HS-5 (cell line): ENCODE measurements around the gene ACP3.

Experiments
- DNase-seq: peaks from one replicate; pipeline ENCODE4 v3.0.0-alpha.2; 2012; ENCODE audit warnings: low read depth

Gene ACP3

GRCh38 chr3:132318451-132318850 lies 1.2 kb downstream of the ACP3 start:
- no peak for DNase-seq

GRCh38 chr3:132321304-132321703 lies 4.1 kb downstream of the ACP3 start:
- no peak for DNase-seq

GRCh38 chr3:132325103-132325606 lies 7.9 kb downstream of the ACP3 start:
- DNase-seq: no peak

- no peak for DNase-seq
These were observed 8.4 kb downstream of the ACP3 start for GRCh38 chr3:132325634-132326033.

GRCh38 chr3:132326251-132326650 lies 9.0 kb downstream of the ACP3 start:
- DNase-seq: no peak

- no peak for DNase-seq
These were observed 14.9 kb downstream of the ACP3 start for GRCh38 chr3:132332082-132332481.

GRCh38 chr3:132332508-132332907 lies 15.3 kb downstream of the ACP3 start:
- DNase-seq: no peak

GRCh38 chr3:132341746-132342145 lies 24.5 kb downstream of the ACP3 start:
- DNase-seq: no peak

GRCh38 chr3:132342183-132342582 lies 25.0 kb downstream of the ACP3 start:
- no peak for DNase-seq

- DNase-seq: no peak
These were observed 25.4 kb downstream of the ACP3 start for GRCh38 chr3:132342610-132343009.

GRCh38 chr3:132343018-132343612 lies 25.9 kb downstream of the ACP3 start:
- no peak for DNase-seq

GRCh38 chr3:132344666-132345280 lies 27.6 kb downstream of the ACP3 start:
- DNase-seq: no peak

- peak; percentile 38 for DNase-seq
These were observed 29.9 kb downstream of the ACP3 start for GRCh38 chr3:132346841-132347736.

- DNase-seq: no peak
These were observed 30.6 kb downstream of the ACP3 start for GRCh38 chr3:132347811-132348210.

GRCh38 chr3:132348531-132348930 lies 31.3 kb downstream of the ACP3 start:
- no peak for DNase-seq

- no peak for DNase-seq
These were observed 33.6 kb downstream of the ACP3 start for GRCh38 chr3:132350814-132351213.

- DNase-seq: no peak
These were observed 34.1 kb downstream of the ACP3 start for GRCh38 chr3:132351222-132351806.

- DNase-seq: peak; percentile 38
These were observed 35.4 kb downstream of the ACP3 start for GRCh38 chr3:132352556-132353143.

- no peak for DNase-seq
These were observed 37.9 kb downstream of the ACP3 start for GRCh38 chr3:132354916-132355702.

- DNase-seq: no peak
These were observed 39.4 kb downstream of the ACP3 start for GRCh38 chr3:132356568-132356967.

GRCh38 chr3:132360717-132361116 lies 43.5 kb downstream of the ACP3 start:
- no peak for DNase-seq
